ENCODE results near the gene ZCCHC24.
"Not testable (repeated sequence)": the region's sequence is repeated elsewhere in the genome, so short reads cannot be mapped to it uniquely, and the experiment has no call there.

The ZCCHC24 gene

DNA sequence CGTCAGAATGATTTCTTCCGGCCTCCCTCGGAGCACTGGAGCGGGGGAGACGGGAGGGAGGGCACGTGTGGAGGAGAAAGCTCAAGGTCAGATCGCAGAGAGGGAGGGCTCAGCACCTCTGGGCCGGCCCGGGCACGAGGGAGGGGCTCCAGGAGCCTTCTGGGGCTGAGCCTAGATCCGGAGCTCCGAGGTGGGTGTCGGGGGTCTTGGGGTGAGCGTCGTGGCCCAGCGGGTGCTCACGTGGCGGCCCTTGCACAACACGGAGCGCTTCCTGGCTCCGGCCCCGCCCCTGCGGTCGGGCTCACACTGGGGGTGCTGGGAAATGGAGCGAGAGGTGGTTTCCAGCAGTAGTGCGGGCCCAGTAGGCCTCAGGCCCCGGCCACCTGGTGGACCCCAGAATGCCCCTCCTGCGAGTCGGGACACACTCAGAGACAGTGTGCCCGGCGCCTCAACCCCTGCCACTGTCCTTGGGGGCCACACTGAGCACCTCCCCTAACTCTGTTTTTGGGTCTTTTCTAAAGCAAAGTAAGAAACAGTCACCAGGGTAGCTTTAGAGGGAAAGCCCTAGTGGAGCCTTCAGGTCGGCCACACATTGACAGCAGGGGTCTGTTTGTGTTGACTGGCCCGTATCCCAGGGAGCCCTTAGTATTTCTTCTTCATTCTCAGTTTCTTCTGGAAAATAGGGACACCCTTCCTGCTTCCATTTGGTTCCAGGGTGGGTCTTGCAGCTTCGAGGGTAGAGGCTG lies 97.4 kb downstream of the ZCCHC24 start:
- peak; percentile 43 to 68 (median 51) for DNase-seq (ENCODE audit: low read depth in 3 of 3, low spot score in 1 of 3)

DNA sequence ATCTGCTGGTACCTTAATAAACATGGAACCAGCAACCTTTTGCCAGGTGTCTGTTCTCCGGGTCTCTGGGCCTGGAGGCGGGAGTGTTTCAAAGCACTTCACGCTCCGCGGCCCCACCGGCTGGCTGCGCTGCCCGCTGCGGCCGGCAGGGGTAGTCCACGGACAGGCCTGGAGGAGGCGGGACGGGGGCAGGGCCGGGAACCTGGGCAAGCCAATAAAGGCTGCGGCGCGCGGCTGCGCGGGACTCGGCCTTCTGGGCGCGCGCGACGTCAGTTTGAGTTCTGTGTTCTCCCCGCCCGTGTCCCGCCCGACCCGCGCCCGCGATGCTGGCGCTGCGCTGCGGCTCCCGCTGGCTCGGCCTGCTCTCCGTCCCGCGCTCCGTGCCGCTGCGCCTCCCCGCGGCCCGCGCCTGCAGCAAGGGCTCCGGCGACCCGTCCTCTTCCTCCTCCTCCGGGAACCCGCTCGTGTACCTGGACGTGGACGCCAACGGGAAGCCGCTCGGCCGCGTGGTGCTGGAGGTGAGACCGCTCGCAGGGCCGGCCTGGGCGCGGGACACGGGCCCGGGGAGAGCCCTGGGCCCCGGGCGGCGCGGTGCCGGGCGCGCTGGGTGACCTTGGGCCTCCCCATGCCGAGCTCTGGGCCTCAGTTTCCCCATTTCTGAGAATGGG lies 98.1 kb downstream of the ZCCHC24 start, which contains the start of gene PPIF:
TSS of gene PPIF (plus strand) at position 244 of the 668 bp plus-strand sequence. CDS start at position 324, 80 bp downstream.
- DNase-seq (ENCODE audit: low read depth in 3 of 3, low spot score in 1 of 3): peak; percentile 77 to 95 (median 92)

DNA sequence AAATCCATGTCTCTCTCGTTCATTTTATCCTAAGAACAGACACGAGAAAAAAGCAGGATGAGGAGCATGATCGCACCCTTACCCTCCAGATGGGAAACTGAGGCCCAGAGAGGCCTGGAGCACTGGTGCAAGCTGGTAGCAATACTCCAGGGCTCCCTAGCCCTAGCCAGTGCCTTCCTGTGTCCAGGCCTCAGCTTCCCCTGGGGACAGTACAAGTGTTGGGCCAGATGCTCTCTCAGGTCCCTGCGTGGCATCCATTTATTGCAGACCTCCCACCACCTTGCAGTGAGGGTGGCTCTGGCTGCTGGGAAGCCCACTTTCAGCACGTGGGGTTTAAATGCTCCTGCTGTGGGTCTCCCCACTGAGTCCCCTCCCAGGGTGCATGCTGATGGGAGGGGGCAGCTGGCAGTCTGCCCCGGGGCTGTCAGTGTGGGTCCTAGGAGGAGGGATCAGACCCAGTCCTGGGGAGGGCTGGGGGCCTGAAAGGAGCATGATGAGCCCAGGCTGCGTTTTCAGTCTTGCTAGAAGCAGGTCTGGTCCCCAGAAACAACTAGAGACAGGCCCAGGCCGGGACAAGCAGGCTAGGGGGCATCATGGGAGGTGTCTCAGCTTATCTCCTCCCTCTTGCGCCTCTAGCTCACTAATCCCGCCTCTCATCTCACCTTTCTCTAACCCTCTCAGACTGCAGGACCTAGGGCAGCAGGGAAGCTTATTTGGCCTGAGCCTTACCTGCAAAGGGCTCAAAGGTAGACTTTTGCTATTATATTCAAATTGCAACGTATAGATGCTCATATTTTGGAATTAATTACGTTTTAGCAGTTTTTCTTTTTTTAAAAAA lies 98.8 kb downstream of the ZCCHC24 start:
- no peak for DNase-seq (ENCODE audit: low read depth in 3 of 3, low spot score in 1 of 3)

DNA sequence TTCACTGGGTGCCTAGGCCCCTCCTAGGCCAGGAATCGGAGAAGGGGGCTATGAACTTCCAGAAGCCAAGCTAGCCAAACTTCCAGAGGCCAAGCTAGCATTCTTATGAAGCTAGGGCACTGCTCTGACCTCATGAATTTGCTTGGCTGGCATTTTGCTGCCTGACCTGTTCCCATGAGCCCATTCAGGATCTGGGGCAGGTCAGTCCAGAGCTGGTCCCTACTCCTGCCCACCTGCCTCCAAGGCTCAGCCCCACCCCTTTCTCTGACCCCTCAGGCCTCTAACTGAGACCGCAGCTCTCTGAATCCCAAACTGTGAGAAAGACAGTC lies 99.4 kb downstream of the ZCCHC24 start:
- no peak for DNase-seq (ENCODE audit: low read depth in 3 of 3, low spot score in 1 of 3)

DNA sequence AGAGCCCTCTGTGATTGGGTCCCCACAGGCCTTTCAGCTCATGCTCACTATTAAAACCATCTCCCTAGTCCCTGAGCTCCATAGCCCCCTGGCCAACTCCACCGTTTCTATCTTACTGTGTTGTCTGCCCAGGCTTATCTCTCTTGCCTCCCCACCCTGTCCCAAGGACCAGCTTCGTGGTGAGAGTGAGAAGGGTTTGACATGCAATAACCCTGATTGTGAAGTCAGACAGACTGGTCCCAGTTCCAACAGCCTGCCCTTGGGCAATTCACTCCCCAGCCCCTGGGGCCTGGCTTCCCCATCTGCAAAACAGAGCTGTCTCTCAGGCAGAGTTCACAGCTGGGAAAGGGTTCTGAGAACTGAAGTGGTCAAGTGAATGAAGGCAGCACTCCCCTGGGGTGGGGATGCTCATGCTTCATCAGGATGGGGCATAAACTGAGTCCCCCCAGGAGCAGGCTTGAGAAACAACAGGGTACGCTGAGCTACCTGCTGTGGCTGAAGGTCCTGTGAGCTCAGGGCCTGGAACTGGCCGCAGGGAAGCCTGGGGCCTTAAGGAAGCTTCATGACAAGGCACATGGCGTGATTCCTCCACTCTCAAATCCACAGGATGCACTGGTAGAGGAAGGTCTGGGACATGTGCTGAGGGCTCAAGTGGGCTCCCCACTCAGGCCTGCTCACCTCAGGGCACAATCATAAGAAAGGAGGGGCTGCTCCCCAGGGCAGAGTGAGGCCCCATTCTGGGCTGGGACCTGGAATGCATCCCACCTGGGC lies 100.0 kb downstream of the ZCCHC24 start:
- DNase-seq (ENCODE audit: low read depth in 3 of 3, low spot score in 1 of 3): no peak

DNA sequence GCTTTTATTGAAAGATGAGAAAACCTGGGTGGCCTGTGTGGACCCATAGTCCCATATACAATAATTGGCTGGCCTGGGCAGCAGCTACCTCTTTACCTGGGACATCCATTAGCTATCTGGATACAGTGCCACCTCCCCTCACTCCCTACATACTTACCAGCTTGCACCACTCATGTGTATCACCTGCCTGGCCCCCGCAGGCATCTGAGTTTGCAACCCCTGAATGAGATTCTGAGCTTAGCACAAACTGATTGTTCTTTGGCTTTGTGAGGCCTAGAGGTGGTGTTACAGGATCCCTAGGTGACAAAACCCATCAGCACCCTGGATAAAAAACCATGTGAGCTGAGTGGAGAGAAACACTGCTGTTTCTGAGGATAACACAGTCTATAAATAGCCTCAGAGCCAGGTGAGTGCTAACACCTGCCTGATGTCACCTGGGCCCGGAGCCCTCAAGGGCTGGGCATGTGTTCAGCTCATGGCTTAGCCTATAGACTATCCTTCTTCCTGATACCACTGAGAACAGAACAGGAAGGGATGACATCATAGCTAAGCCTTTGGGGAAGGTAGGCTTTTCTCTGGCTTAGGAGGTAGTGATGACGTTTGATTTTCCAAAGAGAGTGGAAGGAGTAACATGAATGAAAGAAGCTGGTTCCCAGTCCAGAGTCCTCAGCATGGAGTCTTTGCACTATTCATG lies 100.8 kb downstream of the ZCCHC24 start:
- no peak for DNase-seq (ENCODE audit: low read depth in 3 of 3, low spot score in 1 of 3)

DNA sequence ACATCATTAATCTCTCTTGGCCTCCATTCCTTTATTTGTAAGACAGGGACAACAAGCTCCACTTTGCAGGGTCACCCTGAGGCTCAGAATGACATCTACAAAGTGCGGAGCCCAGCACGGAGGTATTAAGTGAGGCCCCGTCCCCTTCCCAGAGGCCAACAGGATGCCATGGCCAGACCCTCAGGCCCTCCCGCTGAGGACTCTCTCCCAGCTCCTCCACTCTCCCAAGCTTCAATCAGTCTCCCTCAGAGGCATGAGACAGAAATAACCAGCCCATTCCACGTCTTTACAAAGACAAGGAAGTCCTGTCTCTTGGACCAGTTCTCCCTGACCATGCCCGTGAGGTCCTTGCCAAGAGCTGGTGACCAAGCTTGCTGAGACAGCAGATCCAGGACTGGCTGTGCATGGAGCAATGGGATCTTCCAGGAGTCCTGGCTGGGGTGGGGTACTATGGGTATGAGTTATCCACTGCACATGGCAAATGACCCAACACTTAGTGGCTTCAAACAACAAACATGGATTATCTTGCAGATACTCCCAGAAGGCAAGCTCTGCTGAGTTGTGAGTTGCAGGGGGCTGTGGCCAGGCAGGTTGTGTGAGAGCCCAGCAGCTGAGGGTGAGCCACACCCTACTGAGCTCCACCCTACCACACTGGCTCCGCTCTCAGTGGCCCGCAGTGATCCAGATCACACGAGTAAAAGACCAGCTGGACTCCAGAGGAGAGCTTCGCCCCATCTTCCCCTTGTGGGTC lies 102.4 kb downstream of the ZCCHC24 start:
- no peak for DNase-seq (ENCODE audit: low read depth in 3 of 3, low spot score in 1 of 3)

DNA sequence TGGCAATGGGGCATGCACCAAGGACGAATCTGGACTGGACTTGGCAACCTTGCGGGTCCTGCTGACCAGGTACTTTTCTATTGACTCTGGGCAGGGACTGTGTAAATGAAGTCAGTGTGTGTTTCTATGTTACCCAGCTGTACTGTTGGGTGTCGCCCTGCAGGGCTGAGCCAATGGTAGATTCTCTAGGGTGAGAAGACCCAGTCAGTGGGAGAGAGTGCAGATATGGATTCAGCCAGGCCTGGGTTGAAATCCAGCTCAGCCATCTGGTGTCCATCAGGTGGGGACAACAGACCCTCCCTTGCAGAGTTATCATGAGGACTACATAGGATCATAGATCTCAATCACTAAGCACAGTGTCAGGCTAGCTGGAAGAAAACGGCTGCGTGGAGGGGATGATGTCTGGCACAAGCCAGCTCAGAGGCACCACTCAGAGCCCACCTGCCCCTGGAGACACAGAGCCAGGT lies 103.1 kb downstream of the ZCCHC24 start:
- no peak for DNase-seq (ENCODE audit: low read depth in 3 of 3, low spot score in 1 of 3)

DNA sequence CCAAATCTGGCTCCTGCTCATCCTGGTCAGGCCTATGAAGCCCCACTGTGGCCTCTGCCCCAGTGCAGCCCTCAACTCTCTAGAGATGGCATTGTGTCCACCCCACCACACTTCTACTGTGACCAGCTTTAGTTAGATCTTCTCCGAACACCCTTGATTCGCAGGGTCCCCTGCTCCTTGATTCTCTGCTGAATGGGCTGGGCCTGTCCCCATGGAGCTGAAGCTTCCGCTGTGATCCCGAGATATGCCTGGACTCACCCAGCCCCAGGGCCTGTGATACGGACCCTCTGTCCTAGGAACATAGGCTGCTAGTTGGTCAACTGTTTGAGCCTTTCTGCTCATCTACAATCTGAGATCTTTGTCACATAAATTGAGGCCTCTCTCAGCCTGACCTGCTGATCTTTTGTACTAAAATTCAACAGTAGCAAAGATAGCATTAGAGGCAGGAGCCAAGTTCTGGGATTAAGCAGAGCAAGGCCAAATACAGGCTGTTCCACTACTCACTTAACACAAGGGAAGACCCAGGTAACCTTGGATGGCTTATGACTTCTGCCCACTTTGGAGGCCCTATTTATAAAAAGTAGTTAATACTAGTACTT lies 104.7 kb downstream of the ZCCHC24 start:
- no peak for DNase-seq (ENCODE audit: low read depth in 3 of 3, low spot score in 1 of 3)

DNA sequence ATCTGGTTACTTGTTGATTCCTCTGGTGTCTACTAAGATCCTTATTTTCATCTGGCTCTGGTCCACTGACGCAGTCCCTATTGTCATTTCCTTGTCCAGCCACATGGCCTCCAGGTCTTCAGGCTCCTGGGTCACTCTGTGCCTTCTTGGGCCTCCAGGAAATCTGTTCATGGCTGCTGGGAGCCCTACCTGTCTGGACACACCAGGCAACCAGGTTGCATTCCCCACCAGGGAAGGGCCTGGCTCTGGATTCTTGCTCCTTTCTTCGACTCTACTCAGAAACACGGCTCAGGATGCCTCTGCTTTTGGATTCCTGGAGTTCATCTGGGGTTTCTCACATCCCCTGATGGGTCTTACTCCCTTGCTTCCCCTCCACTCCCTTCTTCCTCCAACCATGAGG lies 106.2 kb downstream of the ZCCHC24 start:
- no peak for DNase-seq (ENCODE audit: low read depth in 3 of 3, low spot score in 1 of 3)

DNA sequence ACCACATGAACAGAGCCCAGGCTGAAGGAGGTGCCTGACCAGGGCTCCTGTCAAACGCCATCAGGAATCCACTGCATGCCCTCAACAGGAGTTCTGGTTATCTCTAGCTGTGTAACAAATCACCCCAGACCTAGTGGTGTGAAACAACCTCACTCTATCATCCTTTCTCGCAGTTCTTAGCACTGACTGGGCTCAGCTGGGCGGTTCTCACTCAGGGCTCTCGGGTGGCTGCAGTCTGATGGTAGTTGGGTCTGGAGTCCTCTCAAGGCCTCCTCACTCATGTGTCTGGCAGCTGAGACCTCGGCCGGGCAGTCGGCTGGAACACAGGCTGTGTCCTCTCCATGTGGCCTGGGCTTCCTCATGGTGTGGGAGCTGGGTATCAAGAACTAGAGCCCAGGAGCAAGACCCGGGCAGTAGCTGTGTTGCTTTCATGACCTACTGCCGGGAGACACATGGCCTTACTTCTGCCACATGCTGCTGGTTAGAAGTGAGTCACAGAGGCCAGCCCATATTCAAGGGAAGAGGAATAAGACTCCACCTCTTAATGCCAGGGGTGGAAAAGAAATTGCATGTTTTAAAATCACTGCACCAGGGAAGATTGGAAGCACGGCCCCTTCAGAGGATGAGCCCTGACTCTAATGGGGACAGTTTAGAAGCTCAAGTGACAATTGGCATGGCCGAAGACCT lies 107.5 kb downstream of the ZCCHC24 start:
- not testable (repeated sequence) for DNase-seq (ENCODE audit: low read depth in 3 of 3, low spot score in 1 of 3)

DNA sequence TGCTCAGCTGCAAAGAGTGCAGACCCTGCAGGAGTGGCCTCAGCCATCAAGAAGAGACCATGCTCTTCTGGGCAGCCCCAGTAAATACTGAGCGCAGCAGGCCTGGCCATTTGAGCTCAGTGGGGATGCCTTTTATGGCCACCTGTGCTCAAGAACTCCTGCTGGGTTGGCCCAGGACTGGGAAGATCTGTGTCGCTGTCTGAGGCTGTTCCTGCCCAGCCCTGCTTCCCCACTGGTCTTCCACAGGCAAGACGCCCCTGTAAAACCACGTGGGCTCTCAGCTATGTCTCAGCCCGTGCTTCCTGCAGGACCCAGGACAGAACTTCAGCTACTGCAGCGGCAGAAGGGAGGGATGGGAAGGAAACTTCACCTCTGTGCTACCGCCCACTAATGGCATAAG lies 108.7 kb downstream of the ZCCHC24 start:
- no peak for DNase-seq (ENCODE audit: low read depth in 3 of 3, low spot score in 1 of 3)

DNA sequence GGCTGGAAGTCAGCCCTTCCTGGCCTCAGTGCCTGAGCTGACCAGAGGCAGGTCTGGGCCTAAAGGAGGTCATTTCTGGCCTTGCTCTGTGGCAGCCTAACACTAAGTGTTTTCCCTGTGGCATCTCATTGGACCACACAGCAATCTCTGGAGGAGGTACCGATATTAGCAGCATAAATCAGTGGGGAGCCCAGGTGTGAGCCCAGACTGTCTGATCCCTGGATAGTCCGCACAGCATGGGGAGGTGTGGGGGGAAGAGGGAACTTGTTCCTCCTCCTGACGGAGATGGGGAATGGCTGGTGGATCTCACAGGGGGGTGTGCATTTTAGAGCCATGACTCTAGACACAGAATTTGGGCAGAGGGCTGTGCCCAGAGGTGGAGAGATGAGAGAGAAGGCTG lies 109.1 kb downstream of the ZCCHC24 start:
- no peak for DNase-seq (ENCODE audit: low read depth in 3 of 3, low spot score in 1 of 3)

DNA sequence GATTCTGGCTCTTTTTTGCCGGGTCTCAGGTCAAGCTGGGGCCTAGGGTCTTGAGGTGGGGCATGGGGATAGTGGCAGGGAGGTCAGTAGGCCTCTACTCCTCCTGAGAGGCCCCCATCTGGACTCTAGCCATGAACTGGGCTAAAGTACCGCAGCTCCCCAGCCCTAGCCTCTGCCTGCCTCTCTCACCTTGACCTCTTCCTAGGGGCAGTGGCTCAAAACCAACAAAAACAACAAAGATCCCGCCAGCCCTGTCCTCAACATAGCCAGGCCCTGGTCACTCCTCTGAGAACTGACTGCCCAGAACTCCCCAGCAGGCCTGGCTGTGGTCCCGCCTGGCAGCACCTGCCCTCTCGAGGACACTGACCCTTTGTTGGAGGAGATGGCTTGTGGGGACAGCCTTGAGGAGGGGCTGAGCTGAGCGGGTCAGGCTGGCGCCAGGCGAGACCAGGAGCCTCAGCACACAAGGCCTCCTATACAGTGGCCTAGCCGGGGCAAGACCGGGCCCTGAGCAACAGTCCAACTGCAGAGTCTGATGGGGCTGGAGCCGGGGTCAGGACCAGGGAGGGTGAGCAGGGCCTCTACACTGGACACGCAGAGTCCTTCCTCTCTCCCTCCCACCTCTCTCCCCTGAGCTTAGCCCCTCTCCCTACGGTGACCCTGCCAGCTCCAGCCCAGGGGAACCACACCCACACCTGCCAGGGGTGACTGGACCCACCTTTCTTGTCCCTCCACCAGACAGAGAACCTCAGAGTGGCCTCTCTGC lies 109.8 kb downstream of the ZCCHC24 start:
- DNase-seq (ENCODE audit: low read depth in 3 of 3, low spot score in 1 of 3): no peak

DNA sequence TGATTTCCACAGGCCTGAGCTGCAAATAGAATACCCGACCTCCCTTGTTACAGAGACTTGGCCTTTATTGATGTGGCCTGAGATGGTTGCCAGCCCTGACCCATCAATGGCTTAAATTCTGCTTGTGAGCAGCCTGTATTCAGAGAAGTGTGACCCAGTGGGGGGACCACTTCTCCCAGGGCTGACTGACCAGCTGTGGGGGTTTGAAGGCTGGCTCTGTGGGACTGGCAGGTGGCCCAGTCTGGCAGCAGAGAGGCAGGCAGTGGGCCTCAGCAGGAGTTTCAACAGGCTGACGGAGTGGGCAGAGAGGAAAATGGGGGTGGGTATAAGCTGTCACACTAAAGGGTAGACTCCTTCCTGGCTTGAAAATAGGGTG lies 110.3 kb downstream of the ZCCHC24 start:
- no peak for DNase-seq (ENCODE audit: low read depth in 3 of 3, low spot score in 1 of 3)

DNA sequence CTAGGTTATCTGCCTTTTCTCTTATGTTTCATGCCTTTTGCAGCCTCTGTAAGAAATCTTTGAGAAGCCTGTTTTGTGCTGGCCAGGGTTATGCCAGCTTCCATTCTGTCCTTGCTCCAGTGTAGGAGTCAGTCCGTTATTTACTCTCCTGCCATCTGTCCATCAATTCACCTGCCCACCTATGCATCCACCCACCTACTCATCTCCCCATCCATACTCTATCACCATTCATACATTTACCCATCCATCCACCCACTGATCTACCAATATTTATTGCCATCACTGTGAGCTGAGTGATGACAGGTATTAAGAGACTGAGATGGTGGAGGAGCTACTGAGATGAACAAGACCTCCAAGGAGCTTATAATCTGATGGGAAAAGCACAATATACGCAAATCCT lies 110.9 kb downstream of the ZCCHC24 start:
- no peak for DNase-seq (ENCODE audit: low read depth in 3 of 3, low spot score in 1 of 3)

DNA sequence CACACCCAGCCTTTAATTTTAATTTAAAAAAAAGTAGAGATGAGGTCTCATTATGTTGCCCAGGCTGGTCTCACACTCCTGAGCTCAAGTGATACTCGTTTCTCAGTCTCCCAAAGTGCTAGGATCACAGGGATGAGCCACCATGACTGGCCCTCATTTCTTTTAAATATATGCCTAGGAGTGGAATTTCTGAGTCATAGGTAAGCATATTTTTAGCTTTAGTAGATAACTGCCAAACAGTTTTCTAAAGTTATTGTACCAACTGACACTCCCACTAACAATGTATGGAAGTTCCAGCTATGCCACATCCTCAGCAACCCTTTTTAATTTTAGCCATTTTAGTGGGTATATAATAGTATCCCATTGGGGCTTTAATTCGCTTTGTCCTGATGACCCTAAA lies 111.9 kb downstream of the ZCCHC24 start:
- DNase-seq (ENCODE audit: low read depth in 3 of 3, low spot score in 1 of 3): no peak
